Measurements from ENCODE around the gene GNMT.

GNMT gene

DNA sequence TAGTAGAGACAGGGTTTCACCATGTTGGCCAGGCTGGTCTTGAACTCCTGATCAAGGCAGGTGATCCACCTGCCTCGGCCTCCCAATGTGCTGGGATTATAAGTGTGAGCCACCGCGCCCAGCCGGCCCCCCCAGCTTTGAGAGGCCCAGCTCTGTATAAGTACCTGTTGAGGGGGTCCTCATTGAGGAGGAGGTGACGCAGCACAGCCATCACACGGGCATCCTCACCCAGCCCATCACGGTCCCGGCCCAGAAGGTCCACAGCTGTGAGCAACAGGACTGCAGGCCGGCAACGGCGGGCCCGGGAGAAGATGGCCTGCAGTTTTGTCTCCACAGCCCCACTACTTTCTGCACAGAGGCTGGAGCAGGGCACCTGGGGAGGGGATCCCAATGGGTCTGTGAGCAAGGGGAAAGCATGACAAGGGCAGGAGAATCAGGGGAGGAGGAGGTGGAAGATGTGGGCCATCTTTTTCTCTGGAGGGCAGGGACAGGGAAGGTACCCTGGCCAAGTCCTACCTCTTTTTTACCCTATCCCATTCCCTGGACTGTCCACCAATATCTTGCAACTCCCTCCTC, 7.7 kb downstream of the GNMT start:
- H3K9ac ChIP-seq (ENCODE audit: low read depth, low read length), result no peak overlapping the region
- H3K36me3 ChIP-seq (ENCODE audit: control insufficient read depth, insufficient read depth, low read length), result peaks cover 6% of the 10 kb centered on the region
- H3K9me3 ChIP-seq (ENCODE audit: control insufficient read depth, insufficient read depth, low read length), result no peaks in the 10 kb centered on the region

DNA sequence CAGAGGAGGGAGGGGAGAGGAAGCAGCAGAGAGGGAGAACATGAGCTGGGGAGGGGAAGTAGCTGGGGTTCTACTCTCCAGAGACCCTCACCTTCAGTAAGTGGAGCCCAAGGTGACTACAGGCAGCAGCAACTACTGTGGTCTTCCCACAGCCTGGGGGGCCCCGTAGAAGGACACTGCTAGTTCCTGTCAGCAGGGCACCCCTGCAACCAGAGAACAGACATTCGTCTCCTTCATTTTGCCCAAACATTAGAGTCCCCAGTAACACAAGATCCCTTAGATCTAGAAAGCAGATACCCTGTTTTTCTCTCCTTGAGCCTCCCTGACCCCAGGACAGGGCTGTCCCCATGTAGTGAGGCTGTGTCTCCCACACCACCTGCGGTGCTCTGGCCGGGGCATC, 8.2 kb downstream of the GNMT start:
- H3K36me3 ChIP-seq (ENCODE audit: control insufficient read depth, insufficient read depth, low read length), result peaks cover 6% of the 10 kb centered on the region

More for the DNA sequence above, 7.7 kb downstream of the GNMT start:
- Histone ChIP-seq H3K4me3 (ENCODE audit: low read depth, low read length) (no peak overlapping the region), H3K4me1 (ENCODE audit: control insufficient read depth, insufficient read depth, low read length) (peaks cover 3% of the 10 kb centered on the region), H3K27me3 (ENCODE audit: control insufficient read depth, insufficient read depth, low read length) (no peaks in the 10 kb centered on the region)

DNA sequence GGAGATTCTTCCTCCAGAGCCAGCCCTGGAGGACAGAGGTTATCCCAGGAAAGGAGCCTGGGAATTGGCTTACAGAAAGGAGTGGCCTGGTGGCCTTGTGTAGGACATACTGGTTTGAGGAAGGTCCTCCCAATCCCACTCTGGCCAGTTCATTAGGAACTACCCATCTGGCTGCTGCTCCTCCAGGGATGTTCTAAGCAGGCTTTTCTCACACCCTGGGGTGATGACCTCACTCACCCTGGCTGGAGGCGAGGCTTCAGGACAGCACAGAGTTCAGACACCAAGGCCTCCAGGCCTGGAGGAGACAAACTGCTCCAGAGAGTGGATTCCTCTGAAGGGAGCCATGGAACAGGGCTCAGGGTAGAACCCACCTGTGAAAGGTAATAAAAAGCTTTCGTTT, 8.9 kb downstream of the GNMT start:
- Histone ChIP-seq H3K9me3 (ENCODE audit: control insufficient read depth, insufficient read depth, low read length) (no peaks in the 10 kb centered on the region), H3K9ac (ENCODE audit: low read depth, low read length) (no peak overlapping the region), H3K4me1 (ENCODE audit: control insufficient read depth, insufficient read depth, low read length) (peaks cover 3% of the 10 kb centered on the region), H3K27me3 (ENCODE audit: control insufficient read depth, insufficient read depth, low read length) (no peaks in the 10 kb centered on the region), H3K36me3 (ENCODE audit: control insufficient read depth, insufficient read depth, low read length) (peaks cover 6% of the 10 kb centered on the region), H3K4me3 (ENCODE audit: low read depth, low read length) (no peak overlapping the region)

More for the DNA sequence above, 8.2 kb downstream of the GNMT start:
- H3K9me3 ChIP-seq (ENCODE audit: control insufficient read depth, insufficient read depth, low read length), result no peaks in the 10 kb centered on the region
- H3K4me1 ChIP-seq (ENCODE audit: control insufficient read depth, insufficient read depth, low read length), result peaks cover 3% of the 10 kb centered on the region
- H3K9ac ChIP-seq (ENCODE audit: low read depth, low read length), result no peak overlapping the region
- no peaks in the 10 kb centered on the region for H3K27me3 ChIP-seq (ENCODE audit: control insufficient read depth, insufficient read depth, low read length)
- H3K4me3 ChIP-seq (ENCODE audit: low read depth, low read length), result no peak overlapping the region

GRCh38 chr6:42969934-42970333, 9.4 kb downstream of the GNMT start:
- Histone ChIP-seq H3K4me3 (ENCODE audit: low read depth, low read length) (no peak overlapping the region), H3K9ac (ENCODE audit: low read depth, low read length) (no peak overlapping the region), H3K9me3 (ENCODE audit: control insufficient read depth, insufficient read depth, low read length) (no peaks in the 10 kb centered on the region), H3K36me3 (ENCODE audit: control insufficient read depth, insufficient read depth, low read length) (peaks cover 3% of the 10 kb centered on the region), H3K4me1 (ENCODE audit: control insufficient read depth, insufficient read depth, low read length) (peaks cover 3% of the 10 kb centered on the region), H3K27me3 (ENCODE audit: control insufficient read depth, insufficient read depth, low read length) (no peaks in the 10 kb centered on the region)

GRCh38 chr6:42970871-42971612, 10.5 kb downstream of the GNMT start:
- Histone ChIP-seq H3K4me3 (ENCODE audit: low read depth, low read length) (no peak overlapping the region), H3K9ac (ENCODE audit: low read depth, low read length) (no peak overlapping the region), H3K9me3 (ENCODE audit: control insufficient read depth, insufficient read depth, low read length) (no peaks in the 10 kb centered on the region), H3K27me3 (ENCODE audit: control insufficient read depth, insufficient read depth, low read length) (no peaks in the 10 kb centered on the region), H3K36me3 (ENCODE audit: control insufficient read depth, insufficient read depth, low read length) (peaks cover 3% of the 10 kb centered on the region), H3K4me1 (ENCODE audit: control insufficient read depth, insufficient read depth, low read length) (peaks cover 3% of the 10 kb centered on the region)

GRCh38 chr6:42971746-42972327, 11.3 kb downstream of the GNMT start:
- H3K36me3 ChIP-seq (ENCODE audit: control insufficient read depth, insufficient read depth, low read length), result peaks cover 3% of the 10 kb centered on the region
- H3K4me3 ChIP-seq (ENCODE audit: low read depth, low read length), result no peak overlapping the region
- H3K9me3 ChIP-seq (ENCODE audit: control insufficient read depth, insufficient read depth, low read length), result no peaks in the 10 kb centered on the region
- H3K4me1 ChIP-seq (ENCODE audit: control insufficient read depth, insufficient read depth, low read length), result peaks cover 3% of the 10 kb centered on the region
- no peak overlapping the region for H3K9ac ChIP-seq (ENCODE audit: low read depth, low read length)
- H3K27me3 ChIP-seq (ENCODE audit: control insufficient read depth, insufficient read depth, low read length), result no peaks in the 10 kb centered on the region

GRCh38 chr6:42973926-42974325, 13.4 kb downstream of the GNMT start:
- Histone ChIP-seq H3K27me3 (ENCODE audit: control insufficient read depth, insufficient read depth, low read length) (no peaks in the 10 kb centered on the region), H3K9ac (ENCODE audit: low read depth, low read length) (no peak overlapping the region), H3K9me3 (ENCODE audit: control insufficient read depth, insufficient read depth, low read length) (no peaks in the 10 kb centered on the region), H3K4me1 (ENCODE audit: control insufficient read depth, insufficient read depth, low read length) (peaks cover 3% of the 10 kb centered on the region), H3K4me3 (ENCODE audit: low read depth, low read length) (no peak overlapping the region), H3K36me3 (ENCODE audit: control insufficient read depth, insufficient read depth, low read length) (no peaks in the 10 kb centered on the region)

DNA sequence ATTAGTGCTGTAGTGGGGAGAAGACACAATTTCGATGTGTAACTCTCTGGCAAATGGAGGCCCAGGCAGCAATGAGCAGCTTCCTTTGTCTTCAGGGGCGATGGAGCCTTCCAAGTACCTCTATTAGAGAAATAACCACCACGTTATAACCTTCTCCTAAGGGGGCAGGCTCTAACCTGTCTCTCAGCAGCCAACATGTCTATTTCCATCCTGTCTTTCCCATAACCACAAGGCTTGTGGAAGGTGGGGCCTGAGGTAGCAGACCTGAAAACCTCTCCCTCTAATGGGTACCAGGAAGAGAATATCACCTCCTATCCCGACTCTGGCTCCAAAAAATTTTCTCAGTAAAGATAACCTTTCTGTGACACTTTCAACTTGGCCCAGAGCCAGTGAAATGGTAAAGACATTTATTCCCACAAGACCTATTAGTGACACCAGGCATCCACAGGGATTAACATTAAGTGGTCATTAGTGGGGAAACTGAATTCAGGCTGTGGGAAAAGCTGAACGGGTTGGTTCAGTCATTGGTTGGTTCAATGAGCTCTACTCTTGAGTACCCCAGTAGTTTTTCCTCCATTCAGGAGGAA, 14.5 kb downstream of the GNMT start:
- Histone ChIP-seq H3K27me3 (ENCODE audit: control insufficient read depth, insufficient read depth, low read length) (no peaks in the 10 kb centered on the region), H3K36me3 (ENCODE audit: control insufficient read depth, insufficient read depth, low read length) (no peaks in the 10 kb centered on the region), H3K4me3 (ENCODE audit: low read depth, low read length) (no peak overlapping the region), H3K9me3 (ENCODE audit: control insufficient read depth, insufficient read depth, low read length) (no peaks in the 10 kb centered on the region), H3K4me1 (ENCODE audit: control insufficient read depth, insufficient read depth, low read length) (peaks cover 3% of the 10 kb centered on the region), H3K9ac (ENCODE audit: low read depth, low read length) (no peak overlapping the region)

GRCh38 chr6:42978487-42978838, 17.9 kb downstream of the GNMT start:
- Histone ChIP-seq H3K27me3 (ENCODE audit: control insufficient read depth, insufficient read depth, low read length) (no peaks in the 10 kb centered on the region), H3K9me3 (ENCODE audit: control insufficient read depth, insufficient read depth, low read length) (no peaks in the 10 kb centered on the region), H3K36me3 (ENCODE audit: control insufficient read depth, insufficient read depth, low read length) (no peaks in the 10 kb centered on the region), H3K4me1 (ENCODE audit: control insufficient read depth, insufficient read depth, low read length) (no peaks in the 10 kb centered on the region), H3K9ac (ENCODE audit: low read depth, low read length) (peak overlapping the region; percentile 80), H3K4me3 (ENCODE audit: low read depth, low read length) (peak overlapping the region; percentile 83)

DNA sequence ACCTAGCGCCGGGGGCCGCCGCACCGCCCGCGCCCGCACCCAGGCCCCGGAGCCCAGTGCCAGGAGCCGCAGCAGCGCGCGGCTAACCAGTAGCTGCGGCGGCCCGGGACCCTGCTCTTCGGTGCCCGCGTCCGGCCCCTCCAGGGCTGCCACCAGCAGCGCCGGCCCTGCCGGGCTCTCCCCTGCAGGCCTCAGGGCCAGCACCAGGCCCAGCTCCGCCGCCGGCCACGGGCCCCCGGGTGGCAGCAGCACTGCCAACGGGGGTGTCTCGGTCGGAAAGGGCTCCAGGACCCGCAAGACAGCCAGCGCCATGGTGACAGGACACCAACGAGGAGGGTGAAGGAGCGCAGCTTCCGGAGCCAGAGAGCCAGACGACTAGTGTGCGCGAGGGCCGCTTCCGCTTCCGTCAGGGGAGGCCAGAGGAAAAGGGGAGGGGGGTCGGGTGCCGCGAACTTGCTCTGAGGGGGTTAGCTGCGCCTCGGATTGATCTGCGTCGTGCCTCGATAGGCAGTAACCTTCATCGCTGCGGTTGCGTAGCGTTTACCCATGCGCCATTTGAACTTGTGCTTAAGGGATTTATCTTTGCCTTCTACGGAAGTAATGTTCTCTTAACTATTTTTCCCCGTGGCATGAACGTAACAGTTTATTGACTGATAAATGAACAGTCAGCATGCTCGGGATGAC, 18.4 kb downstream of the GNMT start, which contains the start of gene PEX6:
PEX6 (minus strand) TSS at position 343 of the 684 bp plus-strand sequence; CDS start at position 312, 31 bp downstream.
- H3K4me1 ChIP-seq (ENCODE audit: control insufficient read depth, insufficient read depth, low read length), result no peaks in the 10 kb centered on the region
- H3K9ac ChIP-seq (ENCODE audit: low read depth, low read length), result peak within 1 kb of the TSS; percentile 80
- no peaks in the 10 kb centered on the region for H3K36me3 ChIP-seq (ENCODE audit: control insufficient read depth, insufficient read depth, low read length)
- H3K9me3 ChIP-seq (ENCODE audit: control insufficient read depth, insufficient read depth, low read length), result no peaks in the 10 kb centered on the region
- peak within 1 kb of the TSS; percentile 83 for H3K4me3 ChIP-seq (ENCODE audit: low read depth, low read length)
- H3K27me3 ChIP-seq (ENCODE audit: control insufficient read depth, insufficient read depth, low read length), result no peaks in the 10 kb centered on the region

DNA sequence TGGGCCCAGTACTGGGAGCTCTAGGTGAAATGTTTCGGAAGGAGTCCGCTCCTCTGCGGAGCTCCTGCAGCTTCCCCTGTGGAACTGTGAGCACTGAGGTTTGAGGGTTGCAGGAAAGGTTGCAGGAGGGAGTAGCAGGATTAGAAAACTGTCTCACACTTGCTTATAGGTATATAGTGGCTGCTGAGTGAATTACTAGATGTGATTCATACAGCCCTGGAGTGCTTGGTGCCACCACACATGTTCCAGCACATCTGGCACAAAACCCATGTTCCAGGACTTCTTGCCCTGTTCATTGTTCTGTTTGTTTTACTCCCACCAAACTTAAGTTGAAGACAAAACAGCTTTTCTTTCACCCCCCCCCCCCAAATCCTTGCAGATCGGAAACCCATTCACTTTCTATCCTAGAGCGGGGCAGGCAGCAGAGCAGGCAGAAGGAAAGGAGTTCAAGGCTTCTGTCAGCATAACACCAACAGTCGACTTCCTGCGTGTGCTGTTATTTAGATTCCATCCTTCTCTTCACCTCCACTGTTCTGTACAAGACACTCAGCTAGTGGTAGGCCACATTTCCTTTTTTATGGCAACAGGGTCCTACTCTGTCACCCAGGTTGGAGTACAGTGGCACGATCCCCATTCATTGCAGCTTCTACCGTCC, 19.1 kb downstream of the GNMT start:
- H3K9ac ChIP-seq (ENCODE audit: low read depth, low read length), result peak overlapping the region; percentile 80
- no peaks in the 10 kb centered on the region for H3K27me3 ChIP-seq (ENCODE audit: control insufficient read depth, insufficient read depth, low read length)
- H3K9me3 ChIP-seq (ENCODE audit: control insufficient read depth, insufficient read depth, low read length), result no peaks in the 10 kb centered on the region
- no peaks in the 10 kb centered on the region for H3K4me1 ChIP-seq (ENCODE audit: control insufficient read depth, insufficient read depth, low read length)
- peak overlapping the region; percentile 83 for H3K4me3 ChIP-seq (ENCODE audit: low read depth, low read length)
- no peaks in the 10 kb centered on the region for H3K36me3 ChIP-seq (ENCODE audit: control insufficient read depth, insufficient read depth, low read length)
